ENCODE measurements around the gene GSTO2.
A peak's percentile ranks its signal among the peaks of the same experiment; 100 is the strongest.

Gene GSTO2

GRCh38 chr10:104230490-104230889 is 38.5 kb upstream of the GSTO2 start:
- TF ChIP-seq CTCF (IDR thresholded peaks at IDR 0.05; ENCODE audit: low read depth, low read length, poor library complexity, severe bottlenecking) (no peak), EZH2phosphoT487 (IDR thresholded peaks at IDR 0.05; ENCODE audit: borderline replicate concordance, low read length) (no peak)
- H3K27ac ChIP-seq (ENCODE audit: low read depth, low read length): no peak overlapping the region
- H3K27me3 ChIP-seq (ENCODE audit: control insufficient read depth, low read length): peaks cover 21% of the 10 kb centered on the region
- H4K20me1 ChIP-seq (ENCODE audit: control insufficient read depth, insufficient read depth, low read depth, low read length): no peaks in the 10 kb centered on the region
- no peaks in the 10 kb centered on the region for H3F3A ChIP-seq (ENCODE audit: control insufficient read depth, insufficient read depth)
- H3K9me2 ChIP-seq (replicated peaks; ENCODE audit: control insufficient read depth, low read length): no peaks in the 10 kb centered on the region
- H3K4me2 ChIP-seq (ENCODE audit: low read length): no peak overlapping the region
- H3K9me3 ChIP-seq (ENCODE audit: control insufficient read depth, insufficient read depth, low read length): peaks cover 7% of the 10 kb centered on the region
- H3K4me1 ChIP-seq (ENCODE audit: control insufficient read depth, low read length): peaks cover 9% of the 10 kb centered on the region
- H3K79me2 ChIP-seq (ENCODE audit: control insufficient read depth, low read length): no peaks in the 10 kb centered on the region
- H3K36me3 ChIP-seq (ENCODE audit: control insufficient read depth, low read length): no peaks in the 10 kb centered on the region
- H3K4me3 ChIP-seq (ENCODE audit: low read length): no peak overlapping the region

- Histone ChIP-seq H3F3A (ENCODE audit: control insufficient read depth, insufficient read depth) (no peaks in the 10 kb centered on the region), H3K27me3 (ENCODE audit: control insufficient read depth, low read length) (peaks cover 22% of the 10 kb centered on the region), H3K36me3 (ENCODE audit: control insufficient read depth, low read length) (no peaks in the 10 kb centered on the region), H3K9me3 (ENCODE audit: control insufficient read depth, insufficient read depth, low read length) (peaks cover 7% of the 10 kb centered on the region), H3K4me2 (ENCODE audit: low read length) (peak within 1 kb of the TSS; percentile 80), H3K27ac (ENCODE audit: low read depth, low read length) (no peak within 1 kb of the TSS), H3K79me2 (ENCODE audit: control insufficient read depth, low read length) (no peaks in the 10 kb centered on the region), H3K4me1 (ENCODE audit: control insufficient read depth, low read length) (peaks cover 9% of the 10 kb centered on the region), H3K9me2 (replicated peaks; ENCODE audit: control insufficient read depth, low read length) (no peaks in the 10 kb centered on the region), H4K20me1 (ENCODE audit: control insufficient read depth, insufficient read depth, low read depth, low read length) (no peaks in the 10 kb centered on the region), H3K4me3 (ENCODE audit: low read length) (peak within 1 kb of the TSS; percentile 74)
- no peak for TF ChIP-seq CTCF (IDR thresholded peaks at IDR 0.05; ENCODE audit: low read depth, low read length, poor library complexity, severe bottlenecking)
- no peak; the same call in 1 of the 2 replicates for TF ChIP-seq EZH2phosphoT487 (IDR thresholded peaks at IDR 0.05; ENCODE audit: borderline replicate concordance, low read length)
Measured at GRCh38 chr10:104231784-104232612, 37.0 kb upstream of the GSTO2 start, which contains the start of gene CFAP43. CFAP43 (minus strand) TSS chr10:104232364; CDS start chr10:104232246, 118 bp downstream.

GRCh38 chr10:104232613-104233102 is 36.3 kb upstream of the GSTO2 start:
- H3K4me2 ChIP-seq (ENCODE audit: low read length): peak overlapping the region; percentile 80
- H3F3A ChIP-seq (ENCODE audit: control insufficient read depth, insufficient read depth): no peaks in the 10 kb centered on the region
- no peak for TF ChIP-seq CTCF (IDR thresholded peaks at IDR 0.05; ENCODE audit: low read depth, low read length, poor library complexity, severe bottlenecking)
- no peak for TF ChIP-seq EZH2phosphoT487 (IDR thresholded peaks at IDR 0.05; ENCODE audit: borderline replicate concordance, low read length)
- no peaks in the 10 kb centered on the region for H4K20me1 ChIP-seq (ENCODE audit: control insufficient read depth, insufficient read depth, low read depth, low read length)
- no peaks in the 10 kb centered on the region for H3K9me2 ChIP-seq (replicated peaks; ENCODE audit: control insufficient read depth, low read length)
- H3K9me3 ChIP-seq (ENCODE audit: control insufficient read depth, insufficient read depth, low read length): peaks cover 7% of the 10 kb centered on the region
- peak overlapping the region; percentile 74 for H3K4me3 ChIP-seq (ENCODE audit: low read length)
- H3K27me3 ChIP-seq (ENCODE audit: control insufficient read depth, low read length): peaks cover 26% of the 10 kb centered on the region
- H3K4me1 ChIP-seq (ENCODE audit: control insufficient read depth, low read length): peaks cover 9% of the 10 kb centered on the region
- no peak overlapping the region for H3K27ac ChIP-seq (ENCODE audit: low read depth, low read length)
- no peaks in the 10 kb centered on the region for H3K36me3 ChIP-seq (ENCODE audit: control insufficient read depth, low read length)
- no peaks in the 10 kb centered on the region for H3K79me2 ChIP-seq (ENCODE audit: control insufficient read depth, low read length)

Data from DOHH2 (cell line).